WTC11 (cell line): ENCODE results near the gene CA10.

Experiments used
- ATF2 ChIP-seq: sonication (generic); formaldehyde crosslinking; IDR thresholded peaks from 2 replicates; pipeline ENCODE4 v1.8.1; 2022; ENCODE audit warnings: low read depth, missing genetic modification reagents, borderline replicate concordance
- ETV6 ChIP-seq: sonication (generic); formaldehyde crosslinking; IDR thresholded peaks from 2 replicates; pipeline ENCODE4 v1.8.1; 2022; ENCODE audit warnings: mild to moderate bottlenecking, missing genetic modification reagents
- NR2C2 ChIP-seq: sonication (generic); formaldehyde crosslinking; IDR thresholded peaks from 2 replicates; pipeline ENCODE4 v1.8.0; 2022; ENCODE audit warnings: mild to moderate bottlenecking, missing genetic modification reagents
- PRDM15 ChIP-seq: sonication (generic); formaldehyde crosslinking; IDR thresholded peaks from 2 replicates; pipeline ENCODE4 v1.8.0; 2022; ENCODE audit warnings: missing genetic modification reagents
- TEAD4 ChIP-seq: sonication (generic); formaldehyde crosslinking; IDR thresholded peaks from 2 replicates; pipeline ENCODE4 v1.8.0; 2022; ENCODE audit warnings: mild to moderate bottlenecking, missing genetic modification reagents
- ZNF512 ChIP-seq: sonication (generic); formaldehyde crosslinking; IDR thresholded peaks from 2 replicates; pipeline ENCODE4 v1.8.1; 2022; ENCODE audit warnings: missing genetic modification reagents, borderline replicate concordance
- TF ChIP-seq, protein P1 (sequence below): sonication (generic); formaldehyde crosslinking; IDR thresholded peaks from 2 replicates; pipeline ENCODE4 v1.8.0; 2022; ENCODE audit warnings: mild to moderate bottlenecking, missing genetic modification reagents
- TF ChIP-seq, protein P2 (sequence below): fragments of 200-600 bp; IDR thresholded peaks from 2 replicates; pipeline ENCODE4 v1.8.0; 2022; ENCODE audit warnings: antibody characterized with exemption
- TF ChIP-seq, protein P3 (sequence below): sonication (generic); formaldehyde crosslinking; IDR thresholded peaks from 2 replicates; pipeline ENCODE4 v1.8.0; 2022; ENCODE audit warnings: mild to moderate bottlenecking, missing genetic modification reagents
- TF ChIP-seq, protein P4 (sequence below): sonication (generic); formaldehyde crosslinking; IDR thresholded peaks from 2 replicates; pipeline ENCODE4 v1.8.0; 2022; ENCODE audit warnings: mild to moderate bottlenecking, missing genetic modification reagents

GRCh38 chr17:51805185-51805584 is 353.3 kb downstream of the CA10 start:
- TF ChIP-seq, protein P1, sequence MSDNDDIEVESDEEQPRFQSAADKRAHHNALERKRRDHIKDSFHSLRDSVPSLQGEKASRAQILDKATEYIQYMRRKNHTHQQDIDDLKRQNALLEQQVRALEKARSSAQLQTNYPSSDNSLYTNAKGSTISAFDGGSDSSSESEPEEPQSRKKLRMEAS (CRISPR knock-in tag): no peak
- TF ChIP-seq PRDM15 (CRISPR knock-in tag): no peak
- TF ChIP-seq NR2C2 (CRISPR knock-in tag): no peak
- TF ChIP-seq, protein P2, sequence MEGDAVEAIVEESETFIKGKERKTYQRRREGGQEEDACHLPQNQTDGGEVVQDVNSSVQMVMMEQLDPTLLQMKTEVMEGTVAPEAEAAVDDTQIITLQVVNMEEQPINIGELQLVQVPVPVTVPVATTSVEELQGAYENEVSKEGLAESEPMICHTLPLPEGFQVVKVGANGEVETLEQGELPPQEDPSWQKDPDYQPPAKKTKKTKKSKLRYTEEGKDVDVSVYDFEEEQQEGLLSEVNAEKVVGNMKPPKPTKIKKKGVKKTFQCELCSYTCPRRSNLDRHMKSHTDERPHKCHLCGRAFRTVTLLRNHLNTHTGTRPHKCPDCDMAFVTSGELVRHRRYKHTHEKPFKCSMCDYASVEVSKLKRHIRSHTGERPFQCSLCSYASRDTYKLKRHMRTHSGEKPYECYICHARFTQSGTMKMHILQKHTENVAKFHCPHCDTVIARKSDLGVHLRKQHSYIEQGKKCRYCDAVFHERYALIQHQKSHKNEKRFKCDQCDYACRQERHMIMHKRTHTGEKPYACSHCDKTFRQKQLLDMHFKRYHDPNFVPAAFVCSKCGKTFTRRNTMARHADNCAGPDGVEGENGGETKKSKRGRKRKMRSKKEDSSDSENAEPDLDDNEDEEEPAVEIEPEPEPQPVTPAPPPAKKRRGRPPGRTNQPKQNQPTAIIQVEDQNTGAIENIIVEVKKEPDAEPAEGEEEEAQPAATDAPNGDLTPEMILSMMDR: no peak
- TF ChIP-seq ETV6 (CRISPR knock-in tag): no peak
- TF ChIP-seq ATF2 (CRISPR knock-in tag): no peak
- TF ChIP-seq, protein P3, sequence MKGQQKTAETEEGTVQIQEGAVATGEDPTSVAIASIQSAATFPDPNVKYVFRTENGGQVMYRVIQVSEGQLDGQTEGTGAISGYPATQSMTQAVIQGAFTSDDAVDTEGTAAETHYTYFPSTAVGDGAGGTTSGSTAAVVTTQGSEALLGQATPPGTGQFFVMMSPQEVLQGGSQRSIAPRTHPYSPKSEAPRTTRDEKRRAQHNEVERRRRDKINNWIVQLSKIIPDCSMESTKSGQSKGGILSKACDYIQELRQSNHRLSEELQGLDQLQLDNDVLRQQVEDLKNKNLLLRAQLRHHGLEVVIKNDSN: no peak
- TF ChIP-seq, protein P4, sequence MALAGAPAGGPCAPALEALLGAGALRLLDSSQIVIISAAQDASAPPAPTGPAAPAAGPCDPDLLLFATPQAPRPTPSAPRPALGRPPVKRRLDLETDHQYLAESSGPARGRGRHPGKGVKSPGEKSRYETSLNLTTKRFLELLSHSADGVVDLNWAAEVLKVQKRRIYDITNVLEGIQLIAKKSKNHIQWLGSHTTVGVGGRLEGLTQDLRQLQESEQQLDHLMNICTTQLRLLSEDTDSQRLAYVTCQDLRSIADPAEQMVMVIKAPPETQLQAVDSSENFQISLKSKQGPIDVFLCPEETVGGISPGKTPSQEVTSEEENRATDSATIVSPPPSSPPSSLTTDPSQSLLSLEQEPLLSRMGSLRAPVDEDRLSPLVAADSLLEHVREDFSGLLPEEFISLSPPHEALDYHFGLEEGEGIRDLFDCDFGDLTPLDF: no peak
- TF ChIP-seq TEAD4 (CRISPR knock-in tag): no peak
- no peak for TF ChIP-seq ZNF512 (CRISPR knock-in tag)
